HEK293 (cell line): ENCODE data around the gene QSER1.
A peak's percentile ranks its signal among the peaks of the same experiment; 100 is the strongest.

Source experiments
- BCL11A ChIP-seq: fragments of 450-650 bp; formaldehyde crosslinking; IDR thresholded peaks from 2 replicates; pipeline ENCODE4 v1.5.1; 2016; ENCODE audit warnings: low read depth, missing biosample characterization, missing genetic modification characterization
- PRDM2 ChIP-seq: fragments of 450-650 bp; formaldehyde crosslinking; IDR thresholded peaks from 2 replicates; pipeline ENCODE4 v1.5.1; 2016; ENCODE audit warnings: missing biosample characterization, missing genetic modification characterization, borderline replicate concordance
- PRDM6 ChIP-seq: fragments of 450-650 bp; formaldehyde crosslinking; IDR thresholded peaks from 2 replicates; pipeline ENCODE4 v1.5.1; 2017; ENCODE audit warnings: missing biosample characterization, missing genetic modification characterization
- ZBTB10 ChIP-seq: fragments of 450-650 bp; formaldehyde crosslinking; IDR thresholded peaks from 2 replicates; pipeline ENCODE4 v1.5.1; 2016; ENCODE audit warnings: missing biosample characterization, missing genetic modification characterization
- ZBTB11 ChIP-seq: fragments of 450-650 bp; formaldehyde crosslinking; conservative IDR thresholded peaks from 2 replicates; pipeline ENCODE4 v1.5.1; 2016; ENCODE audit warnings: low read depth, missing biosample characterization, missing genetic modification characterization
- ZNF112 ChIP-seq: fragments of 450-650 bp; formaldehyde crosslinking; IDR thresholded peaks from 2 replicates; pipeline ENCODE4 v1.5.0; 2017; ENCODE audit warnings: missing biosample characterization, missing genetic modification characterization
- ZNF121 ChIP-seq: fragments of 450-650 bp; formaldehyde crosslinking; IDR thresholded peaks from 2 replicates; pipeline ENCODE4 v1.5.1; 2016; ENCODE audit warnings: missing biosample characterization, missing genetic modification characterization
- ZNF19 ChIP-seq: fragments of 450-650 bp; formaldehyde crosslinking; IDR thresholded peaks from 2 replicates; pipeline ENCODE4; 2016; ENCODE audit warnings: missing biosample characterization, missing genetic modification characterization, low read depth
- ZNF280D ChIP-seq: fragments of 450-650 bp; formaldehyde crosslinking; IDR thresholded peaks from 2 replicates; pipeline ENCODE4 v1.5.1; 2016; ENCODE audit warnings: missing biosample characterization, missing genetic modification characterization
- ZNF302 ChIP-seq: fragments of 450-650 bp; formaldehyde crosslinking; IDR thresholded peaks from 2 replicates; pipeline ENCODE4 v1.5.1; 2016; ENCODE audit warnings: missing biosample characterization, missing genetic modification characterization, low read depth
- ZNF341 ChIP-seq: fragments of 450-650 bp; formaldehyde crosslinking; IDR thresholded peaks from 2 replicates; pipeline ENCODE4; 2016; ENCODE audit warnings: low read depth, missing biosample characterization, missing genetic modification characterization
- ZNF404 ChIP-seq: fragments of 450-650 bp; formaldehyde crosslinking; IDR thresholded peaks from 2 replicates; pipeline ENCODE4 v1.5.1; 2017; ENCODE audit warnings: missing biosample characterization, missing genetic modification characterization
- ZNF514 ChIP-seq: fragments of 450-650 bp; formaldehyde crosslinking; IDR thresholded peaks from 2 replicates; pipeline ENCODE4 v1.5.1; 2016; ENCODE audit warnings: missing biosample characterization, missing genetic modification characterization
- ZNF529 ChIP-seq: fragments of 450-650 bp; formaldehyde crosslinking; IDR thresholded peaks from 2 replicates; pipeline ENCODE4 v1.5.1; 2017; ENCODE audit warnings: missing genetic modification characterization, missing biosample characterization; ENCODE audit not compliant: insufficient replicate concordance
- ZNF530 ChIP-seq: fragments of 450-650 bp; formaldehyde crosslinking; IDR thresholded peaks from 2 replicates; pipeline ENCODE4 v1.5.1; 2016; ENCODE audit warnings: low read depth, missing biosample characterization, missing genetic modification characterization
- ZNF561 ChIP-seq: fragments of 450-650 bp; IDR thresholded peaks from 2 replicates; pipeline ENCODE4 v1.5.1; 2018; ENCODE audit warnings: missing biosample characterization, missing genetic modification characterization, borderline replicate concordance
- ZNF571 ChIP-seq: fragments of 450-650 bp; formaldehyde crosslinking; IDR thresholded peaks from 2 replicates; pipeline ENCODE4 v1.5.0; 2017; ENCODE audit warnings: missing biosample characterization, missing genetic modification characterization
- ZNF621 ChIP-seq: fragments of 450-650 bp; formaldehyde crosslinking; IDR thresholded peaks from 2 replicates; pipeline ENCODE4 v1.5.1; 2017; ENCODE audit warnings: missing biosample characterization, missing genetic modification characterization
- ZNF660 ChIP-seq: fragments of 450-650 bp; IDR thresholded peaks from 2 replicates; pipeline ENCODE4 v1.5.1; 2018; ENCODE audit warnings: missing biosample characterization, mild to moderate bottlenecking, missing genetic modification characterization
- ZSCAN4 ChIP-seq: fragments of 450-650 bp; formaldehyde crosslinking; IDR thresholded peaks from 2 replicates; pipeline ENCODE4 v1.5.1; 2017; ENCODE audit warnings: missing biosample characterization, missing genetic modification characterization

QSER1 gene

GRCh38 chr11:32990481-32990880 lies 97.9 kb downstream of the QSER1 start (continued):
- TF ChIP-seq ZBTB10 (no peak), ZNF404 (0 out of 2 replicates have a peak, but pooled peaks have one; percentile 49), ZNF514 (tag by site-specific recombination) (no peak), PRDM6 (tag by site-specific recombination) (no peak), BCL11A (tag by site-specific recombination) (no peak), ZNF561 (no peak), ZNF660 (tag by site-specific recombination) (no peak), ZNF19 (tag by site-specific recombination) (no peak), ZSCAN4 (tag by site-specific recombination) (no peak), ZNF302 (tag by site-specific recombination) (no peak), ZNF112 (tag by site-specific recombination) (no peak), ZNF341 (tag by site-specific recombination) (no peak), ZBTB11 (peak; percentile 73), PRDM2 (no peak), ZNF121 (tag by site-specific recombination) (no peak), ZNF529 (tag by site-specific recombination) (no peak), ZNF530 (tag by site-specific recombination) (no peak), ZNF571 (tag by site-specific recombination) (no peak), ZNF280D (no peak), ZNF621 (tag by site-specific recombination) (no peak)
